ENCODE results near the gene GNB1. TPM values are rescaled to one million over a fixed set of nuclear protein-coding genes. Genes with fewer than 3 reads are reported as not detected.
A peak's percentile ranks its signal among the peaks of the same experiment; 100 is the strongest.

GNB1 gene
- polyA plus RNA-seq, 1 of the 3 experiments (the other 2 are of a cell fraction) = 355 TPM

- POLR2A ChIA-PET = interaction anchor here (0.6 kb wide), 1 partner anchor 1919 kb away, joined by 3 read pairs; no protein-coding TSS in a partner anchor
These were observed 29.2 kb upstream of the GNB1 start for GRCh38 chr1:1920057-1920607.

GRCh38 chr1:1919304-1920056, 28.6 kb upstream of the GNB1 start:
- no peak overlapping the region for H3K9ac ChIP-seq
- peak overlapping the region; percentile 58 to 64 for H3K4me3 ChIP-seq (ENCODE audit: low read depth in 2 of 2, low read length in 1 of 2)
- H3K4me1 ChIP-seq (ENCODE audit: control insufficient read depth in 1 of 2, insufficient read depth in 2 of 2, low read depth in 1 of 2, low read length in 1 of 2) = peaks cover 0 to 17% of the 10 kb centered on the region in 2 experiments; a peak in 1 of 4 replicates
- no peaks in the 10 kb centered on the region for H3F3A ChIP-seq (replicated peaks; ENCODE audit: insufficient read depth)
- H4K20me1 ChIP-seq (ENCODE audit: insufficient read depth) = no peaks in the 10 kb centered on the region
- H3K79me2 ChIP-seq (ENCODE audit: insufficient read depth) = no peaks in the 10 kb centered on the region
- ChIA-PET CTCF (interaction anchor here (0.5 to 1.8 kb wide), 5 partner anchors 10 to 804 kb away, joined by 3 to 7 read pairs (median 5); partner anchors contain the start of gene C1orf159), POLR2A (interaction anchor here (0.6 to 0.7 kb wide), 2 partner anchors 1815 to 1920 kb away, joined by 3 read pairs; no protein-coding TSS in a partner anchor)
- H3K9me3 ChIP-seq = no peaks in the 10 kb centered on the region
- DNase-seq = peak; percentile 100
- no peaks in the 10 kb centered on the region for H3K27me3 ChIP-seq (ENCODE audit: insufficient read depth)
- H3K4me2 ChIP-seq = peak overlapping the region; percentile 84
- peak; percentile 31; the same call in 1 of the 2 replicates for TF ChIP-seq NFIC (IDR thresholded peaks at IDR 0.05; ENCODE audit: borderline replicate concordance)
- TF ChIP-seq NRF1 (IDR thresholded peaks at IDR 0.05; ENCODE audit: low read depth, low read length) = peak; percentile 81
- TF ChIP-seq USF1 (IDR thresholded peaks at IDR 0.05; ENCODE audit: borderline replicate concordance, low read depth) = no peak; the same call in 1 of the 2 replicates
- no peaks in the 10 kb centered on the region for H3K9me2 ChIP-seq
- H3K36me3 ChIP-seq (replicated peaks in 1 of 2; ENCODE audit: control insufficient read depth in 1 of 2, insufficient read depth in 2 of 2, low read length in 1 of 2) = no peaks in the 10 kb centered on the region
- H2AFZ ChIP-seq (ENCODE audit: low read depth) = peak overlapping the region; percentile 59; the same call in 1 of the 2 replicates
- 3% methylated on average over 17 of the region's 62 CpGs for WGBS (ENCODE audit: low lambda C conversion rate)
- no peak overlapping the region; a peak in 1 of 4 replicates for H3K27ac ChIP-seq (ENCODE audit: low read depth in 2 of 2, low read length in 1 of 2)

More at GRCh38 chr1:1920057-1920607, 29.2 kb upstream of the GNB1 start:
- no peaks in the 10 kb centered on the region for H3F3A ChIP-seq (replicated peaks; ENCODE audit: insufficient read depth)
- H3K9ac ChIP-seq = no peak overlapping the region
- TF ChIP-seq RFX5 (IDR thresholded peaks at IDR 0.05; ENCODE audit: low read length) (no peak), EZH2phosphoT487 (IDR thresholded peaks at IDR 0.05; ENCODE audit: borderline replicate concordance, low read depth) (no peak), ELF1 (IDR thresholded peaks at IDR 0.05) (no peak)
- no peak overlapping the region for H3K27ac ChIP-seq (ENCODE audit: low read depth in 2 of 2, low read length in 1 of 2)
- H3K79me2 ChIP-seq (ENCODE audit: insufficient read depth) = no peaks in the 10 kb centered on the region
- DNase-seq = no peak
- CTCF ChIA-PET = interaction anchor here (1.1 to 1.8 kb wide), 4 partner anchors 11 to 125 kb away, joined by 4 to 7 read pairs (median 6); no protein-coding TSS in a partner anchor
- no peaks in the 10 kb centered on the region for H3K9me2 ChIP-seq
- no peaks in the 10 kb centered on the region for H3K36me3 ChIP-seq (replicated peaks in 1 of 2; ENCODE audit: control insufficient read depth in 1 of 2, insufficient read depth in 2 of 2, low read length in 1 of 2)
- peak overlapping the region; percentile 59; the same call in 1 of the 2 replicates for H2AFZ ChIP-seq (ENCODE audit: low read depth)
- WGBS (ENCODE audit: low lambda C conversion rate) = 95% methylated on average over 4 of the region's 6 CpGs
- no peak overlapping the region for H3K4me2 ChIP-seq
- no peaks in the 10 kb centered on the region for H3K9me3 ChIP-seq
- H3K4me3 ChIP-seq (ENCODE audit: low read depth in 2 of 2, low read length in 1 of 2) = peak overlapping the region in 1 of 2 experiments; percentile 64; a peak in 1 of 4 replicates
- H3K4me1 ChIP-seq (ENCODE audit: control insufficient read depth in 1 of 2, insufficient read depth in 2 of 2, low read depth in 1 of 2, low read length in 1 of 2) = peaks cover 0 to 15% of the 10 kb centered on the region in 2 experiments; a peak in 1 of 4 replicates
- H3K27me3 ChIP-seq (ENCODE audit: insufficient read depth) = no peaks in the 10 kb centered on the region
- no peaks in the 10 kb centered on the region for H4K20me1 ChIP-seq (ENCODE audit: insufficient read depth)

GRCh38 chr1:1918901-1919303, 28.0 kb upstream of the GNB1 start, which contains the start of gene TMEM52:
TMEM52 (minus strand) TSS chr1:1919279; CDS start chr1:1919265, 14 bp downstream.
- TF ChIP-seq EP300 (IDR thresholded peaks at IDR 0.05; ENCODE audit: borderline replicate concordance in 1 of 2, low read depth in 1 of 2, low read length in 1 of 2) (no peak), SIN3A (IDR thresholded peaks at IDR 0.05; ENCODE audit: borderline replicate concordance, low read depth, low read length) (no peak), GABPA (IDR thresholded peaks at IDR 0.05; ENCODE audit: low read depth) (no peak), PBX3 (IDR thresholded peaks at IDR 0.05) (no peak)
- H3K4me3 ChIP-seq (ENCODE audit: low read depth in 2 of 2, low read length in 1 of 2) = peak within 1 kb of the TSS; percentile 58 to 64
- H3F3A ChIP-seq (replicated peaks; ENCODE audit: insufficient read depth) = no peaks in the 10 kb centered on the region
- no peaks in the 10 kb centered on the region for H3K36me3 ChIP-seq (replicated peaks in 1 of 2; ENCODE audit: control insufficient read depth in 1 of 2, insufficient read depth in 2 of 2, low read length in 1 of 2)
- no peaks in the 10 kb centered on the region for H3K27me3 ChIP-seq (ENCODE audit: insufficient read depth)
- H3K79me2 ChIP-seq (ENCODE audit: insufficient read depth) = no peaks in the 10 kb centered on the region
- no peaks in the 10 kb centered on the region for H3K9me2 ChIP-seq
- peak within 1 kb of the TSS; percentile 59; the same call in 1 of the 2 replicates for H2AFZ ChIP-seq (ENCODE audit: low read depth)
- WGBS (ENCODE audit: low lambda C conversion rate) = no CpG with 5 or more reads among the region's 44 CpGs
- ChIA-PET POLR2A (interaction anchor here (0.7 kb wide), 1 partner anchor 1816 kb away, joined by 3 read pairs; no protein-coding TSS in a partner anchor), CTCF (interaction anchor here (0.5 to 1.8 kb wide), 5 partner anchors 10 to 803 kb away, joined by 3 to 7 read pairs (median 5); partner anchors contain the start of gene C1orf159)
- DNase-seq = peak; percentile 89
- H3K9ac ChIP-seq = no peak within 1 kb of the TSS
- no peak within 1 kb of the TSS; a peak in 1 of 4 replicates for H3K27ac ChIP-seq (ENCODE audit: low read depth in 2 of 2, low read length in 1 of 2)
- peaks cover 0 to 19% of the 10 kb centered on the region in 2 experiments; a peak in 1 of 4 replicates for H3K4me1 ChIP-seq (ENCODE audit: control insufficient read depth in 1 of 2, insufficient read depth in 2 of 2, low read depth in 1 of 2, low read length in 1 of 2)
- no peaks in the 10 kb centered on the region for H3K9me3 ChIP-seq
- peak within 1 kb of the TSS; percentile 84 for H3K4me2 ChIP-seq
- H4K20me1 ChIP-seq (ENCODE audit: insufficient read depth) = no peaks in the 10 kb centered on the region
